Stomach (tissue), 9 donors: Measurements from ENCODE around the gene FDXR. TPM values are rescaled to one million over a fixed set of nuclear protein-coding genes. Genes with fewer than 3 reads are reported as not detected.

Experiments used
- DNase-seq, 2 donors: peaks; one replicate each; pipeline versions ENCODE4 v3.0.0 to v3.0.0-alpha.2; 2013 to 2019
- H3K27ac ChIP-seq, 5 donors: fragments of 200-600 bp in 4 of 5; sonication (generic) in 4 of 5; one replicate each; pipeline ENCODE4 v1.5.1; 2013 to 2019; ENCODE audit warnings: mild to moderate bottlenecking in 1 of 5, moderate library complexity in 1 of 5
- H3K27me3 ChIP-seq, 3 donors: fragments of 200-600 bp; sonication (generic); one replicate each; pipeline ENCODE4 v1.5.1; 2017 to 2019; ENCODE audit warnings: mixed run types in 1 of 3
- H3K36me3 ChIP-seq, 4 donors: fragments of 200-600 bp; sonication (generic); 1 replicate in 3 of 4; 2 replicates in 1 of 4; pipeline ENCODE4 v1.5.1; 2016 to 2019
- H3K4me1 ChIP-seq, 4 donors: fragments of 200-600 bp; sonication (generic); one replicate each; pipeline ENCODE4 v1.5.1; 2016 to 2019
- H3K4me3 ChIP-seq, 4 donors: fragments of 200-600 bp; sonication (generic) in 3 of 4; one replicate each; pipeline ENCODE4 v1.5.1; 2016 to 2019; ENCODE audit warnings: mild to moderate bottlenecking in 1 of 4
- H3K9me3 ChIP-seq, 4 donors: fragments of 200-600 bp; sonication (generic); one replicate each; pipeline ENCODE4 v1.5.1; 2016 to 2019
- CTCF ChIP-seq, 7 experiments: fragments of 450-650 bp in 4 of 7; fragments of 200-600 bp in 3 of 7; sonication (generic) in 3 of 7; IDR thresholded peaks; one replicate each; pipeline ENCODE4 v1.5.1; 2016 to 2019; ENCODE audit warnings: antibody characterized with exemption in 7 of 7, control low read depth in 2 of 7, mild to moderate bottlenecking in 1 of 7
- EP300 ChIP-seq: sonication (generic); formaldehyde crosslinking; IDR thresholded peaks from one replicate; pipeline ENCODE4 v1.6.1; 2017; ENCODE audit warnings: antibody characterized with exemption
- POLR2A ChIP-seq, 4 donors: fragments of 450-650 bp; IDR thresholded peaks; one replicate each; pipeline ENCODE4 v1.6.1; 2016; ENCODE audit warnings: antibody characterized with exemption in 4 of 4, control low read depth in 2 of 4, mild to moderate bottlenecking in 1 of 4, moderate library complexity in 1 of 4
- POLR2AphosphoS5 ChIP-seq, 3 donors: sonication (generic); formaldehyde crosslinking; IDR thresholded peaks; one replicate each; pipeline ENCODE4 v1.6.1; 2016; ENCODE audit warnings: antibody characterized with exemption in 3 of 3
- WGBS, 5 donors: extraction: QIAGEN DNeasy Blood & Tissue Kit in 3 of 5; methylation state at CpG; one replicate each; pipeline versions ENCODE4 v1.1.5 to v1.1.7; 2013 to 2018; 5-methylcytosine and 5-hydroxymethylcytosine counted together
- intact Hi-C: fragments of 100-400 bp; cut with DNase I; formaldehyde crosslinking; loops from one replicate; pipeline ENCODE4 v1.15.1; 2023; ENCODE audit warnings: low total_unique reads
- polyA plus RNA-seq, 3 donors: library from polyadenylated mRNA; stranded (reverse); fragments of 200-250 nt; gene quantifications; one replicate each; pipeline ENCODE4 v1.2.3, GENCODE V29; 2013
- total RNA-seq, 5 donors: library from RNA; depleted of rRNA; stranded (reverse); fragments of >200 nt; gene quantifications; one replicate each; pipeline versions ENCODE4 v1.1.0 to v1.2.3, GENCODE V29; 2014 to 2016
- donor health status: healthy with polysubstance abuse.
- donor health status: Bipolar disorder and iron deficiency.
- donor health status: healthy.

FDXR gene
- total and polyA plus RNA-seq, 8 donors = 0.58 to 94.1 (median 13.9) TPM

GRCh38 chr17:74883241-74883745 lies 10.5 kb upstream of the FDXR start:
- DNase-seq = no peak
- no peaks in the 10 kb centered on the region for H3K36me3 ChIP-seq
- TF ChIP-seq EP300 = no peak
- TF ChIP-seq POLR2A (IDR thresholded peaks at IDR 0.05) = no peak
- no peak for TF ChIP-seq POLR2AphosphoS5 (IDR thresholded peaks at IDR 0.05)
- no peak for TF ChIP-seq CTCF (IDR thresholded peaks at IDR 0.05)

GRCh38 chr17:74882517-74883240 lies 9.9 kb upstream of the FDXR start:
- Histone ChIP-seq H3K4me1 (peaks cover 6 to 10% (median 7%) of the 10 kb centered on the region in 4 donors), H3K27me3 (peaks cover 0 to 71% (median 0%) of the 10 kb centered on the region in 3 donors), H3K4me3 (no peak overlapping the region), H3K9me3 (no peaks in the 10 kb centered on the region), H3K27ac (no peak overlapping the region), H3K36me3 (no peaks in the 10 kb centered on the region)
- intact Hi-C loops = no loop called here
- TF ChIP-seq POLR2AphosphoS5 (IDR thresholded peaks at IDR 0.05) = no peak
- TF ChIP-seq CTCF (IDR thresholded peaks at IDR 0.05) = no peak
- no peak for TF ChIP-seq EP300
- no peak for TF ChIP-seq POLR2A (IDR thresholded peaks at IDR 0.05)
- no peak for DNase-seq
- WGBS, 5 donors = 69 to 73% (median 72%) methylated on average over 16 to 20 of the region's 20 CpGs

More at GRCh38 chr17:74883241-74883745, 10.5 kb upstream of the FDXR start:
- intact Hi-C loops = no loop called here
- WGBS, 5 donors = 70 to 80% (median 77%) methylated on average over 15 of the region's 15 CpGs
- Histone ChIP-seq H3K27ac (no peak overlapping the region), H3K4me1 (peaks cover 0 to 4% (median 1%) of the 10 kb centered on the region in 4 donors), H3K27me3 (peaks cover 0 to 70% (median 0%) of the 10 kb centered on the region in 3 donors), H3K4me3 (no peak overlapping the region), H3K9me3 (no peaks in the 10 kb centered on the region)

GRCh38 chr17:74881073-74881472 lies 8.3 kb upstream of the FDXR start:
- H3K9me3 ChIP-seq = no peaks in the 10 kb centered on the region
- no peak overlapping the region for H3K27ac ChIP-seq
- H3K36me3 ChIP-seq = no peaks in the 10 kb centered on the region
- TF ChIP-seq POLR2A (IDR thresholded peaks at IDR 0.05) (no peak), EP300 (no peak), CTCF (IDR thresholded peaks at IDR 0.05) (no peak), POLR2AphosphoS5 (IDR thresholded peaks at IDR 0.05) (no peak)
- WGBS, 5 donors = 71 to 82% (median 77%) methylated on average over 11 of the region's 11 CpGs
- H3K4me1 ChIP-seq = peaks cover 12 to 20% (median 16%) of the 10 kb centered on the region in 4 donors
- DNase-seq = no peak
- intact Hi-C loops = no loop called here
- H3K4me3 ChIP-seq = no peak overlapping the region
- peaks cover 0 to 61% (median 0%) of the 10 kb centered on the region in 3 donors for H3K27me3 ChIP-seq

GRCh38 chr17:74879308-74879707 lies 6.5 kb upstream of the FDXR start:
- Histone ChIP-seq H3K9me3 (no peaks in the 10 kb centered on the region), H3K27ac (no peak overlapping the region), H3K36me3 (no peaks in the 10 kb centered on the region), H3K4me1 (peaks cover 12 to 21% (median 16%) of the 10 kb centered on the region in 4 donors), H3K4me3 (no peak overlapping the region), H3K27me3 (peaks cover 0 to 45% (median 0%) of the 10 kb centered on the region in 3 donors)
- 84 to 91% (median 90%) methylated on average over 10 to 16 of the region's 16 CpGs for WGBS, 5 donors
- intact Hi-C loops = no loop called here
- TF ChIP-seq POLR2A (IDR thresholded peaks at IDR 0.05) (no peak), POLR2AphosphoS5 (IDR thresholded peaks at IDR 0.05) (no peak), EP300 (no peak), CTCF (IDR thresholded peaks at IDR 0.05) (no peak)
- DNase-seq = no peak
